BJ (cell line): ENCODE measurements around the gene PWP1. TPM values are rescaled to one million over a fixed set of nuclear protein-coding genes. Genes with fewer than 3 reads are reported as not detected.

Source experiments
- CTCF ChIA-PET: fragments of 350-600 bp; formaldehyde crosslinking; extraction: SDS; loops from one replicate; lab custom pipeline; 2021; ENCODE audit warnings: antibody characterized with exemption, inconsistent platforms; lab: Yijun Ruan, JAX
- POLR2A ChIA-PET: fragments of 300-600 bp; sonication (Branson Sonifier 250); formaldehyde crosslinking; extraction: SDS; loops from one replicate; lab custom pipeline; 2021; ENCODE audit warnings: antibody characterized with exemption; lab: Charles Lee
- DNase-seq: peaks from one replicate; pipeline ENCODE4 v3.0.0-alpha.2; 2011; ENCODE audit warnings: low read depth
- H3K27me3 ChIP-seq: 2 replicates; pipeline ENCODE4 v1.6.0; 2011; ENCODE audit warnings: low read length; ENCODE audit not compliant: control insufficient read depth, insufficient read depth
- H3K36me3 ChIP-seq: 2 replicates; pipeline ENCODE4 v1.5.1; 2011; ENCODE audit warnings: low read length; ENCODE audit not compliant: control insufficient read depth, insufficient read depth
- H3K4me3 ChIP-seq: 2 replicates; pipeline ENCODE4 v1.5.1; 2011; ENCODE audit warnings: low read depth, mild to moderate bottlenecking, control low read depth, low read length
- CTCF ChIP-seq: IDR thresholded peaks from 2 replicates; pipeline ENCODE4 v1.5.1; 2011; ENCODE audit warnings: low read depth, mild to moderate bottlenecking, control low read depth, inconsistent platforms, low read length, moderate library complexity; ENCODE audit not compliant: insufficient read depth
- polyA plus RNA-seq: library from polyadenylated mRNA; depleted of rRNA; stranded (reverse); fragments of >200 nt; gene quantifications from 2 replicates; pipeline ENCODE4 v1.2.3, GENCODE V29; 2011

PWP1 gene
- polyA plus RNA-seq, 1 experiment: 53.4 TPM

- ChIA-PET CTCF (interaction anchor here (0.8 to 1.5 kb wide), 3 partner anchors 10 to 536 kb away, joined by 3 to 4 read pairs (median 4); no protein-coding TSS in a partner anchor), POLR2A (no interaction called here)
- TF ChIP-seq CTCF: no peak
- DNase-seq: no peak
- Histone ChIP-seq H3K36me3 (no peaks in the 10 kb centered on the region), H3K4me3 (no peak overlapping the region), H3K27me3 (peaks cover 2% of the 10 kb centered on the region; the same call in 1 of the 2 replicates)
These were observed 18.1 kb upstream of the PWP1 start for GRCh38 chr12:107667464-107667863.

- ChIA-PET POLR2A (no interaction called here), CTCF (interaction anchor here (0.8 to 1.5 kb wide), 2 partner anchors 218 to 537 kb away, joined by 4 read pairs; no protein-coding TSS in a partner anchor)
- TF ChIP-seq CTCF: no peak
- Histone ChIP-seq H3K36me3 (no peaks in the 10 kb centered on the region), H3K4me3 (no peak overlapping the region), H3K27me3 (peaks cover 2% of the 10 kb centered on the region)
- DNase-seq: no peak
These were observed 17.1 kb upstream of the PWP1 start for GRCh38 chr12:107668320-107669098.

GRCh38 chr12:107669946-107670345 lies 15.7 kb upstream of the PWP1 start:
- no peak for DNase-seq
- TF ChIP-seq CTCF: no peak
- POLR2A ChIA-PET: no interaction called here
- Histone ChIP-seq H3K4me3 (no peak overlapping the region), H3K36me3 (no peaks in the 10 kb centered on the region), H3K27me3 (peaks cover 2% of the 10 kb centered on the region)
- CTCF ChIA-PET: interaction anchor here (0.7 to 4.4 kb wide), 2 partner anchors 11 to 274 kb away, joined by 3 to 27 read pairs; no protein-coding TSS in a partner anchor

- Histone ChIP-seq H3K36me3 (no peaks in the 10 kb centered on the region), H3K4me3 (no peak overlapping the region), H3K27me3 (peaks cover 2% of the 10 kb centered on the region)
- ChIA-PET POLR2A (no interaction called here), CTCF (interaction anchor here (0.7 to 4.4 kb wide), 9 partner anchors 10 to 216 kb away, joined by 3 to 27 read pairs (median 3); no protein-coding TSS in a partner anchor)
- DNase-seq: no peak
- peak; percentile 61 for TF ChIP-seq CTCF
These were observed 14.5 kb upstream of the PWP1 start for GRCh38 chr12:107670999-107671643.

GRCh38 chr12:107677671-107678070 lies 7.9 kb upstream of the PWP1 start:
- TF ChIP-seq CTCF: no peak
- no peak overlapping the region for H3K4me3 ChIP-seq
- POLR2A ChIA-PET: no interaction called here
- DNase-seq: no peak
- H3K27me3 ChIP-seq: peaks cover 7% of the 10 kb centered on the region
- CTCF ChIA-PET: interaction anchor here (0.8 to 4.1 kb wide), 4 partner anchors 11 to 235 kb away, joined by 3 to 22 read pairs (median 7); no protein-coding TSS in a partner anchor
- H3K36me3 ChIP-seq: no peaks in the 10 kb centered on the region
